IPS DF 4.7 (cell line): ENCODE data around the gene ATAD3B.
A peak's percentile ranks its signal among the peaks of the same experiment; 100 is the strongest.
"Not testable (repeated sequence)": the region's sequence is repeated elsewhere in the genome, so short reads cannot be mapped to it uniquely, and the experiment has no call there.

Experiments
- DNase-seq: peaks from one replicate; pipeline ENCODE4 v3.0.0-alpha.2; 2013; ENCODE audit warnings: low spot score; ENCODE audit errors: extremely low read depth

Gene ATAD3B

GRCh38 chr1:1471389-1472052 is at the start of gene ATAD3B:
ATAD3B (plus strand) TSS chr1:1471765; CDS start chr1:1471885, 120 bp downstream.
- peak; percentile 60 for DNase-seq

GRCh38 chr1:1421907-1422464 is 49.6 kb upstream of the ATAD3B start:
- DNase-seq = no peak

GRCh38 chr1:1422465-1423244 is 48.9 kb upstream of the ATAD3B start:
- no peak for DNase-seq

- no peak for DNase-seq
Measured at GRCh38 chr1:1423245-1423597, 48.3 kb upstream of the ATAD3B start.

- no peak for DNase-seq
Measured at GRCh38 chr1:1424707-1425106, 46.9 kb upstream of the ATAD3B start.

- DNase-seq = no peak
Measured at GRCh38 chr1:1425426-1425752, 46.2 kb upstream of the ATAD3B start.

GRCh38 chr1:1425753-1426495 is 45.6 kb upstream of the ATAD3B start:
- DNase-seq = no peak

GRCh38 chr1:1426496-1427105 is 45.0 kb upstream of the ATAD3B start:
- DNase-seq = no peak

GRCh38 chr1:1427106-1427819 is 44.3 kb upstream of the ATAD3B start:
- DNase-seq = no peak

GRCh38 chr1:1427820-1428148 is 43.8 kb upstream of the ATAD3B start:
- no peak for DNase-seq

GRCh38 chr1:1428174-1428573 is 43.4 kb upstream of the ATAD3B start:
- DNase-seq = no peak

GRCh38 chr1:1428967-1429366 is 42.6 kb upstream of the ATAD3B start:
- not testable (repeated sequence) for DNase-seq

GRCh38 chr1:1429671-1430073 is 41.9 kb upstream of the ATAD3B start:
- no peak for DNase-seq

- DNase-seq = no peak
Measured at GRCh38 chr1:1430114-1430982, 41.2 kb upstream of the ATAD3B start.

GRCh38 chr1:1430992-1431844 is 40.3 kb upstream of the ATAD3B start:
- no peak for DNase-seq

GRCh38 chr1:1431845-1432273 is 39.7 kb upstream of the ATAD3B start:
- no peak for DNase-seq

- DNase-seq = no peak
Measured at GRCh38 chr1:1432274-1432950, 39.2 kb upstream of the ATAD3B start.

GRCh38 chr1:1432951-1433803 is 38.4 kb upstream of the ATAD3B start:
- DNase-seq = no peak
